AG04449 (cell line): ENCODE measurements around the gene NOL4L.

Experiments
- CTCF ChIA-PET: fragments of 350-600 bp; formaldehyde crosslinking; extraction: SDS; loops from one replicate; lab custom pipeline; 2021; ENCODE audit warnings: antibody characterized with exemption; lab: Yijun Ruan, JAX
- POLR2A ChIA-PET: fragments of 400-600, 350-600 bp; formaldehyde crosslinking; extraction: SDS; loops from one replicate; lab custom pipeline; 2020; ENCODE audit warnings: antibody characterized with exemption, inconsistent platforms; lab: Yijun Ruan, JAX
- DNase-seq: peaks from one replicate; pipeline ENCODE4 v3.0.0-alpha.2; 2010; ENCODE audit warnings: low read depth, low spot score
- H3K4me3 ChIP-seq: 2 replicates; pipeline ENCODE4 v1.5.1; 2011; ENCODE audit warnings: low read depth, mild to moderate bottlenecking, control low read depth, low read length
- CTCF ChIP-seq: IDR thresholded peaks from one replicate; pipeline ENCODE4 v1.5.1; 2011; ENCODE audit warnings: mild to moderate bottlenecking, moderate library complexity, low read length, control low read depth, inconsistent platforms; ENCODE audit not compliant: insufficient read depth; ENCODE audit errors: missing control alignments

The NOL4L gene

GRCh38 chr20:32535953-32536823 is 48.9 kb downstream of the NOL4L start:
- ChIA-PET CTCF (interaction anchor here (1.1 to 2.4 kb wide), 4 partner anchors 13 to 119 kb away, joined by 3 to 19 read pairs (median 6); no protein-coding TSS in a partner anchor), POLR2A (no interaction called here)
- DNase-seq = no peak
- H3K4me3 ChIP-seq = peak overlapping the region; percentile 43
- no peak for TF ChIP-seq CTCF

DNA sequence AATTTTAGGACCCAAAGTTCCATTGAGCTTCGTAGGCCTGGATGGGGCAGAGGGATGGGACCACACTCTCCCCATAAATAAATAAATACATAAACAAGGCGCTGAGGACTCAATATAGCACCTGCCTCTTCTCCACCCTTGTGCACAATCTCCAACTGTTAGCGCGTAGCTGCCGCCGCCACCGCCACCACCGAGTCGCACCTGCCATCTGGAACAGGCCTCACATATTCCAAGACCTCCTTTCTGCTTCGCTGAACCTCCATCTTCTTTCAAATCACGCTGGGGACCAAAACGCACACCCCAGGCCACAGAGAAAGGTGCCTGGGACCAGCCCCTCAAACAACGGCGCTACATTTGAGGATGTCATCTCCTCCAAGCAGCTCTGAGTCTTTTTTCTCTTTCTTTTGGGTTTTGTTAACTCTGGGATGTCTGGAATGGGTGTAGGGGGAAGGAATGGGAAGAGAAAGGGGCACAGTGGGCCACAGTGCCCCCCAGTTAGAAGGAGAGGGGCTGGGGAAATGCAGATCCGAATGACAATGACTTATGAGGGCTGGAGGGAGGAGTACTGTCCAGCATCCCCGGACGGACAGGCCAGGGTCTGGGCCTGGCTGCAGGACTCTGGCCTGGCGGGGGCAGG is 49.7 kb downstream of the NOL4L start:
- no peak for TF ChIP-seq CTCF
- ChIA-PET CTCF (interaction anchor here (1.1 to 2.4 kb wide), 3 partner anchors 12 to 119 kb away, joined by 3 to 19 read pairs (median 5); no protein-coding TSS in a partner anchor), POLR2A (no interaction called here)
- H3K4me3 ChIP-seq = no peak overlapping the region
- DNase-seq = no peak

DNA sequence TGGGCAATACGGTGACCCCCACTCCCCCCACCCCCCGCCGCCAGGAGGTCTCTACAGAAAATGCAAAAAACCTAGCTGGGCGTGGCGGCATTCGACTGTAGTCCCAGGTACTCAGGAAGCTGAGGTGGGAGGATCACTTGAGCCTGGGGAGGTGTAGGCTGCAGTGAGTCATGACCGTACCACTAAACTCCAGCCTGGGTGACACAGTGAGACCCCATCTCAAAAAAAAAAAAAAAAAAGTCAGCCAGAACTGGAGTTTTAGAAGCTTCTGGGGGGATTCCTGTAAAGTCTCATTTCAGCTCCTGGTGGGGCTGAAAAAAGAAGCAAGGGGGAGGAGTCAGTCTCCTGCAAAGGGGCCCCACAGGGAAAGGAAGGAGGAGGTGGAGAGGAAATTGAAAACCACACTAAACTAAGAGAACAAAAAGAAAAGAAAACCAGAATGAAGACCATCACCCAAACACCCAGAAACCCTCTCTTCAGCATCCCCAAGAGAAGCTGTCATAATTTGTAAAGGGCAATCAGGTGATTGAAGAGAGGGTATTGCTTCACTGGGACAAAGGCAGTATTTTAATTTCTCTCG is 50.4 kb downstream of the NOL4L start:
- TF ChIP-seq CTCF = no peak
- no peak overlapping the region for H3K4me3 ChIP-seq
- POLR2A ChIA-PET = no interaction called here
- CTCF ChIA-PET = interaction anchor here (1.1 to 2.4 kb wide), 3 partner anchors 12 to 120 kb away, joined by 3 to 19 read pairs (median 5); no protein-coding TSS in a partner anchor
- DNase-seq = no peak

DNA sequence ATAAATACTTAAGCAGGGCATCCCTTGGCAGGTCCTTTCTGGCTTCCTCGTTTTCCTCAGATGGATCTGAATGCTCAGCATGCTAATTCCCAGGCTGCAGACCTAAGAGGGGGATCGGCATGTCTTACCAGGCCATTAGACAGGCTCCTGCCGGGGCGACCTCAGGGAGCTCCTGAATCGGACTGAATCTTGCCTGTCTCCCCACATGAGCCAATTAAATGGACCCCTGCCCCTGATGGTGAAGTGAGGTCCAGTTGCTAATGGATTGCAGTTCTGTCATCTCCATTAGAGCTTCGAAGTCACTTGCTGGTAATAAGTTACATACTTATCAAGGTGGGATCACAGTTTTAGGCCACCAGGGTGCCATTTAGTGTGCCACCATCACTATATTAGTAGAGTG is 51.4 kb downstream of the NOL4L start:
- H3K4me3 ChIP-seq = no peak overlapping the region
- no peak for DNase-seq
- CTCF ChIA-PET = interaction anchor here (1.3 to 20.9 kb wide), 3 partner anchors 9 to 120 kb away, joined by 3 to 653 read pairs (median 19); no protein-coding TSS in a partner anchor
- POLR2A ChIA-PET = no interaction called here
- no peak for TF ChIP-seq CTCF

DNA sequence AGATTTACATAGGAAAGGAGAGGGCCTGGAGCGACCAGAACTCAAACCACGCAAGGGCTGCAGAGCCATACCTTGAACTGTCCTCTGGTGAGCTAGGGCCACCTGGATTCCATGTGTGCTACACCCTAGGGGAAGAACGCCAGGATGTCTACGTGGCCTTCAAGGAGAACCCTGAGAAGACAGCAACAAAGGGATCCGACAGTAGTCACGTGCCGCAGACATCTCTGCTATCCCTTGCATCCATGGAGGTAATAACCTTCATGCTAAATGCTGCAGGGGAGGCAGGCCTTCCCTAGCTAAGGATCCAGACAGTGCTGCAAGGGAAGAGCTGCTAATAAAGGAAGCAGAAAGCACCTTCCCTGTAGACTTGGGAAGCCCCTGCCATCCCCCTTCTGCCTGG is 52.9 kb downstream of the NOL4L start:
- ChIA-PET CTCF (interaction anchor here (1.8 to 20.9 kb wide), 2 partner anchors 10 to 122 kb away, joined by 9 to 653 read pairs; no protein-coding TSS in a partner anchor), POLR2A (interaction anchor here (0.6 kb wide), 1 partner anchor 20 kb away, joined by 3 read pairs; no protein-coding TSS in a partner anchor)
- TF ChIP-seq CTCF = no peak
- no peak for DNase-seq
- H3K4me3 ChIP-seq = no peak overlapping the region
